HFF-Myc (cell line): ENCODE measurements around the gene FSTL4.
A peak's percentile ranks its signal among the peaks of the same experiment; 100 is the strongest.
"Not testable (repeated sequence)": the region's sequence is repeated elsewhere in the genome, so short reads cannot be mapped to it uniquely, and the experiment has no call there.

Source experiments
- DNase-seq: peaks from one replicate; pipeline ENCODE4 v3.0.0-alpha.2; 2011; ENCODE audit warnings: low read depth; ENCODE audit errors: extremely low read depth
- H3K4me3 ChIP-seq: replicated peaks from 2 replicates; pipeline ENCODE4 v1.5.1; 2011; ENCODE audit warnings: low read depth, mild to moderate bottlenecking, control low read depth, low read length
- CTCF ChIP-seq: IDR thresholded peaks from 2 replicates; pipeline ENCODE4 v1.5.1; 2012; ENCODE audit warnings: mild to moderate bottlenecking, low read depth, low read length, control low read depth; ENCODE audit errors: missing control alignments

The FSTL4 gene

GRCh38 chr5:133225671-133226152 is 386.6 kb downstream of the FSTL4 start:
- no peak for TF ChIP-seq CTCF
- peak; percentile 27 for DNase-seq
- H3K4me3 ChIP-seq = no peak overlapping the region

- no peak overlapping the region for H3K4me3 ChIP-seq
- no peak for TF ChIP-seq CTCF
- DNase-seq = no peak
Observed at GRCh38 chr5:133222979-133223378, 389.4 kb downstream of the FSTL4 start.

GRCh38 chr5:133222521-133222920 is 389.8 kb downstream of the FSTL4 start:
- no peak for TF ChIP-seq CTCF
- H3K4me3 ChIP-seq = no peak overlapping the region
- DNase-seq = no peak

GRCh38 chr5:133222040-133222439 is 390.3 kb downstream of the FSTL4 start:
- no peak for TF ChIP-seq CTCF
- DNase-seq = no peak

GRCh38 chr5:133220851-133221674 is 391.3 kb downstream of the FSTL4 start:
- TF ChIP-seq CTCF = no peak
- H3K4me3 ChIP-seq = no peak overlapping the region
- DNase-seq = no peak

More at GRCh38 chr5:133222040-133222439, 390.3 kb downstream of the FSTL4 start:
- H3K4me3 ChIP-seq = no peak overlapping the region

GRCh38 chr5:133219296-133219695 is 393.0 kb downstream of the FSTL4 start:
- TF ChIP-seq CTCF = no peak
- DNase-seq = no peak

GRCh38 chr5:133216138-133216537 is 396.2 kb downstream of the FSTL4 start:
- DNase-seq, H3K4me3 ChIP-seq: not testable (repeated sequence)

More at GRCh38 chr5:133219296-133219695, 393.0 kb downstream of the FSTL4 start:
- H3K4me3 ChIP-seq = no peak overlapping the region
